Posterior cingulate gyrus (tissue), 11 donors: ENCODE results near the gene GMPPB.
A peak's percentile ranks its signal among the peaks of the same experiment; 100 is the strongest.

Source experiments
- DNase-seq, 10 donors: peaks; one replicate each; pipeline versions ENCODE4 v3.0.0 to v3.0.0-alpha.2; 2020 to 2021; ENCODE audit warnings: mixed read lengths in 3 of 10
- intact Hi-C: fragments of 100-400 bp; cut with DNase I; formaldehyde crosslinking; loops from one replicate; pipeline ENCODE4 v1.15.1; 2023

GMPPB gene

DNA sequence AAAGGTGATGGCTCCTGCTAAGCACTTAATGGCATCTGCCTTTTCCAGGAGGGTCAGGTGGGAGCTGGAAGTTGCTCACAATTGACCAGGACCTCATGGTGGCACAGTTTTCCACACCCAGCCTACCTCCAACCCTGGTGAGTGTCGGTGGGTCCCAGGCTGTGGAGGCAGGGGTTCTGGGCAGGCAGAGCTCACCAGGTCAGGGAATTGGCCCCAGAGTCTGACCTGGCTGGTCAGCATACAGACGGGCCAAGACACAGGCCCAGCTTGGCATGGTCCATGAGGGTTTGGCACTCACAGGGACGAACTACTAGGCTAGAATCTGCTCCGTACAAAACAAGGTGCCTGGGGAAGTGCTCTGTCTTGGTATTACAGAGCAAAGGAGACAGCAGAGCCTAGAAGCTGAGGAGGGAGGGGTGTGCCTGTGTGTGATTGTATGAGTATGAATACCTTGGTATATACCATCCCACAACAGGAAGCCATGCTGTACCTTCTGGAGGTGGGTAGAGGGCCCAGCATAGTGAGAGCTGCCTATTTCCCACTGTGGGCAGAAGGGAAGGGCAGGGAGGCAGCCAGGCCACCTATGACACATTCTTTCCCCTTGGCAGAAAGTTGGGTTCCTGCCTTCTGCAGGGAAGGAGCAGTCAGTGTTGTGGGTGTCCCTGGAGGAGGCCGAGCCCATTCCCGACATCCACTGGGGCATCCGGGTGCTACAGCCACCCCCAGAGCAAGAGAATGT is 43.1 kb downstream of the GMPPB start:
- intact Hi-C loops, result no loop called here
- peak in 4 of 10 donors; percentile 35 to 84 (median 65) for DNase-seq

GRCh38 chr3:49675912-49676311 is 47.8 kb downstream of the GMPPB start:
- DNase-seq, result peak in 1 of 10 donors; percentile 65
- intact Hi-C loops, result no loop called here

- no peak for DNase-seq
- intact Hi-C loops, result no loop called here
These were observed 49.2 kb downstream of the GMPPB start for GRCh38 chr3:49674497-49674983.

GRCh38 chr3:49673715-49674496 is 49.8 kb downstream of the GMPPB start, which contains the start of gene APEH:
Gene APEH (plus strand): TSS chr3:49674351. CDS start chr3:49674402, 51 bp downstream.
- DNase-seq, result peak; percentile 79 to 99 (median 92)
- intact Hi-C loops, result no loop called here

DNA sequence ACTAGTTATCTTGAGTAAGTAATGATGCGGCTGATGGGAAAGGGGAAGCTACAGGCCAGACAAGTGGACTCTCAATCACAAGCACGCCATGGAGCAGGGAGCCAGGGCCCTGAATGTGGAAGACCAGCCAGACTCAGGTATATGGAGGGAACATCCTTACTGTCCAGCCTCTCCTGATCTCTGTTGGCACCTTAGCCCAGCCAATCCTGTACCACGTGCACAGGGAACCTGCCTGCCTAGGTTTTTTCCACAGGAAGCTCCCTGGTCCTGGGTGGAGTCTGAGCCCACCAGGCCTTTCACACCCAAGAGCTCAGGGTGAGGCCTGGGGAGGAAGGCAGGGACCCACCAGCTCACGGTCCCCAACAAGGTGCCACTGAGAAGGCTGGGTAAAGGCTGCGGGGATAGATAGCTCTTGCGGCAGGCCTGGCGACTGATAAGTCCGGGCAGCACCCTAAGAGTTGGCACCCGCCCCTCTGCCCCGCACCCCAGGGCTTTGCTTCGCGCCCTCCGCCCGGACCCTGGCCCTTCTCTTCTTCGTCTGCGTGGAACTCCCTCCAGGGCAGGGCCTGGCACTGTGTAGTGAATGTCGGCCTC is 50.5 kb downstream of the GMPPB start:
- intact Hi-C loops, result no loop called here
- peak in 1 of 10 donors; percentile 64 for DNase-seq

GRCh38 chr3:49671291-49672288 is 52.2 kb downstream of the GMPPB start:
- intact Hi-C loops, result loop anchor here (1.0 kb wide), 1 partner anchor 132 kb away; no protein-coding TSS in a partner anchor
- DNase-seq, result peak; percentile 47 to 93 (median 68)

- intact Hi-C loops, result loop anchor here (1.0 kb wide), 1 partner anchor 132 kb away; no protein-coding TSS in a partner anchor
These were observed 52.8 kb downstream of the GMPPB start for GRCh38 chr3:49670940-49671290.

More at GRCh38 chr3:49670940-49671290, 52.8 kb downstream of the GMPPB start:
- peak in 1 of 10 donors; percentile 4 for DNase-seq
